ENCODE results near the gene FAM98C.

GRCh38 chr19:38395381-38396114, 7.3 kb upstream of the FAM98C start:
- TF ChIP-seq CTCF (IDR thresholded peaks at IDR 0.05; ENCODE audit: borderline replicate concordance, extremely low read depth, low read length, poor library complexity, severe bottlenecking) (no peak), EZH2 (IDR thresholded peaks at IDR 0.05; ENCODE audit: borderline replicate concordance, low read depth, low read length, severe bottlenecking) (no peak)
